HepG2 (cell line): ENCODE data around the gene MRLN. TPM values are rescaled to one million over a fixed set of nuclear protein-coding genes. Genes with fewer than 3 reads are reported as not detected.

Source experiments
- ARID5B ChIP-seq: IDR thresholded peaks from 2 replicates; pipeline ENCODE4 v1.4.0; 2020; ENCODE audit warnings: mild to moderate bottlenecking, missing genetic modification reagents
- ATF7-NPFF ChIP-seq: sonication (generic); formaldehyde crosslinking; IDR thresholded peaks from 2 replicates; pipeline ENCODE4 v1.8.1; 2023; ENCODE audit warnings: mild to moderate bottlenecking, low read depth, missing genetic modification reagents, moderate library complexity
- GABPB1 ChIP-seq: IDR thresholded peaks from 2 replicates; pipeline ENCODE4 v1.6.1; 2016; ENCODE audit warnings: mild to moderate bottlenecking, missing genetic modification reagents, moderate library complexity, missing compliant biosample characterization
- STAT6 ChIP-seq: sonication (generic); formaldehyde crosslinking; IDR thresholded peaks from 2 replicates; pipeline ENCODE4 v1.4.0; 2020; ENCODE audit warnings: missing genetic modification reagents, mild to moderate bottlenecking, borderline replicate concordance
- SUZ12 ChIP-seq: fragments of 150-350 bp; IDR thresholded peaks from 2 replicates; pipeline ENCODE4 v1.6.1; 2014; ENCODE audit warnings: low read depth, low read length
- ZNF121 ChIP-seq: sonication (generic); formaldehyde crosslinking; IDR thresholded peaks from 2 replicates; pipeline ENCODE4 v1.5.0; 2020; ENCODE audit warnings: mild to moderate bottlenecking, missing genetic modification reagents
- ZNF337 ChIP-seq: sonication (generic); formaldehyde crosslinking; IDR thresholded peaks from 2 replicates; pipeline ENCODE4 v1.5.1; 2020; ENCODE audit warnings: missing genetic modification reagents, low read depth, mild to moderate bottlenecking, borderline replicate concordance
- ZNF383 ChIP-seq: sonication (generic); formaldehyde crosslinking; IDR thresholded peaks from 2 replicates; pipeline ENCODE4 v1.4.0; 2020; ENCODE audit warnings: missing genetic modification reagents, mild to moderate bottlenecking, borderline replicate concordance
- polyA plus RNA-seq, 8 experiments: library from polyadenylated mRNA; depleted of rRNA in 3 of 8; stranded (reverse) in 7 of 8; unstranded in 1 of 8; fragments of >200 nt; fragmentation: Illumina TruSeq in 4 of 8; extraction: Trizol in 4 of 8; gene quantifications; 2 replicates each; pipeline versions ENCODE4 v1.2.1 to v1.2.3, GENCODE V29; 2011 to 2016; ENCODE audit warnings: low read depth in 4 of 8, missing spikeins in 1 of 8, mixed read lengths in 1 of 8; ENCODE audit not compliant: insufficient read depth in 1 of 8
- total RNA-seq, 5 experiments: library from RNA; depleted of rRNA; stranded (reverse); fragments of >200 nt; fragmentation: Illumina TruSeq; extraction: Trizol; gene quantifications; 2 replicates each; pipeline ENCODE4 v1.2.3, GENCODE V29; 2016; ENCODE audit warnings: low read depth in 1 of 5
- TF ChIP-seq, protein P1 (sequence below): sonication (generic); formaldehyde crosslinking; IDR thresholded peaks from 2 replicates; pipeline ENCODE4 v1.5.0; 2020; ENCODE audit warnings: missing genetic modification reagents, mild to moderate bottlenecking, borderline replicate concordance
- TF ChIP-seq, protein P2 (sequence below), 2 experiments: sonication (generic) in 1 of 2; formaldehyde crosslinking in 1 of 2; IDR thresholded peaks; 2 replicates each; pipeline versions ENCODE4 v1.4.0 to v1.6.1; 2016 to 2020; ENCODE audit warnings: borderline replicate concordance in 1 of 2, low read depth in 1 of 2, mild to moderate bottlenecking in 1 of 2, missing genetic modification reagents in 1 of 2

Gene MRLN
- total and polyA plus RNA-seq, 2 of the 13 experiments (the other 11 are each of a cell fraction or from before 2014, with no cell fraction given): not detected

DNA sequence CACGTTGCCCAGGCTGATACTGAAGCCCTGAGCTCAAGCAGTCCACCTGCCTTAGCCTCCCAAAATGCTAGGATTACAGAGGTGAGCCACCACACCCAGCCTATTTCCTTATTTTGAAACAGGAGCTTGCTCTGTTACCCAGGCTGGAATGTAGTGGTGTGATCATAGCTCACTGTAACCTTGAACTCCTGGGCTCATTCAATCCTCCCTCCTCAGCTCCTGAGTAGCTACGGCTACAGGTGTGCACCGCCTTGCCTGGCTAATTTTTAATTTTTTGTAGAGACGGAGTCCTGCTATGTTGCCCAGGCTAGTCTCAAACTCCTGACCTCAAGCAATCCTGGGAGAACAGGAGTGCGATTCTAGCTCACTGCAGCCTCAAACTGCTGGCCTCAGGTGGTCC is 11.7 kb downstream of the MRLN start (continued):
- TF ChIP-seq STAT6: no peak
- peak; percentile 91 for TF ChIP-seq ZNF121 (CRISPR knock-in tag)
- TF ChIP-seq ATF7-NPFF (CRISPR knock-in tag): no peak
- TF ChIP-seq ZNF337 (CRISPR knock-in tag): no peak
- TF ChIP-seq SUZ12: no peak
- TF ChIP-seq, protein P1, sequence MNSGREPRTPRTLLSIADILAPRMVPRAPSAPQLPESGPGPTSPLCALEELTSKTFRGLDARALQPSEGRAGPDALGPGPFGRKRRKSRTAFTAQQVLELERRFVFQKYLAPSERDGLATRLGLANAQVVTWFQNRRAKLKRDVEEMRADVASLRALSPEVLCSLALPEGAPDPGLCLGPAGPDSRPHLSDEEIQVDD (CRISPR knock-in tag): no peak
- TF ChIP-seq ARID5B (CRISPR knock-in tag): 0 out of 2 replicates have a peak, but pooled peaks have one; percentile 34
- TF ChIP-seq, protein P2, sequence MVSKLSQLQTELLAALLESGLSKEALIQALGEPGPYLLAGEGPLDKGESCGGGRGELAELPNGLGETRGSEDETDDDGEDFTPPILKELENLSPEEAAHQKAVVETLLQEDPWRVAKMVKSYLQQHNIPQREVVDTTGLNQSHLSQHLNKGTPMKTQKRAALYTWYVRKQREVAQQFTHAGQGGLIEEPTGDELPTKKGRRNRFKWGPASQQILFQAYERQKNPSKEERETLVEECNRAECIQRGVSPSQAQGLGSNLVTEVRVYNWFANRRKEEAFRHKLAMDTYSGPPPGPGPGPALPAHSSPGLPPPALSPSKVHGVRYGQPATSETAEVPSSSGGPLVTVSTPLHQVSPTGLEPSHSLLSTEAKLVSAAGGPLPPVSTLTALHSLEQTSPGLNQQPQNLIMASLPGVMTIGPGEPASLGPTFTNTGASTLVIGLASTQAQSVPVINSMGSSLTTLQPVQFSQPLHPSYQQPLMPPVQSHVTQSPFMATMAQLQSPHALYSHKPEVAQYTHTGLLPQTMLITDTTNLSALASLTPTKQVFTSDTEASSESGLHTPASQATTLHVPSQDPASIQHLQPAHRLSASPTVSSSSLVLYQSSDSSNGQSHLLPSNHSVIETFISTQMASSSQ (IDR thresholded peaks at IDR 0.05; ENCODE audit: low read depth): peak; percentile 40; the same call in 1 of the 2 replicates
- TF ChIP-seq, protein P2 (CRISPR knock-in tag; IDR thresholded peaks at IDR 0.05; ENCODE audit: borderline replicate concordance): no peak
- TF ChIP-seq ZNF383 (CRISPR knock-in tag): no peak
- TF ChIP-seq GABPB1 (CRISPR knock-in tag): no peak
